MM.1S (cell line): ENCODE results near the gene HABP4.

ENCODE experiments used
- EZH2 ChIP-seq: fragments of 300-600 bp; sonication (generic); optimal IDR thresholded peaks from 2 replicates; pipeline ENCODE3; 2017; ENCODE audit warnings: low read depth, mild to moderate bottlenecking, antibody characterized with exemption, low read length, mixed read lengths
- TF ChIP-seq, protein P1 (sequence below): fragments of 300-600 bp; sonication (generic); IDR thresholded peaks from 2 replicates; pipeline ENCODE4 v1.5.1; 2016; ENCODE audit warnings: antibody characterized with exemption, low read length, mixed read lengths

- TF ChIP-seq, protein P1, sequence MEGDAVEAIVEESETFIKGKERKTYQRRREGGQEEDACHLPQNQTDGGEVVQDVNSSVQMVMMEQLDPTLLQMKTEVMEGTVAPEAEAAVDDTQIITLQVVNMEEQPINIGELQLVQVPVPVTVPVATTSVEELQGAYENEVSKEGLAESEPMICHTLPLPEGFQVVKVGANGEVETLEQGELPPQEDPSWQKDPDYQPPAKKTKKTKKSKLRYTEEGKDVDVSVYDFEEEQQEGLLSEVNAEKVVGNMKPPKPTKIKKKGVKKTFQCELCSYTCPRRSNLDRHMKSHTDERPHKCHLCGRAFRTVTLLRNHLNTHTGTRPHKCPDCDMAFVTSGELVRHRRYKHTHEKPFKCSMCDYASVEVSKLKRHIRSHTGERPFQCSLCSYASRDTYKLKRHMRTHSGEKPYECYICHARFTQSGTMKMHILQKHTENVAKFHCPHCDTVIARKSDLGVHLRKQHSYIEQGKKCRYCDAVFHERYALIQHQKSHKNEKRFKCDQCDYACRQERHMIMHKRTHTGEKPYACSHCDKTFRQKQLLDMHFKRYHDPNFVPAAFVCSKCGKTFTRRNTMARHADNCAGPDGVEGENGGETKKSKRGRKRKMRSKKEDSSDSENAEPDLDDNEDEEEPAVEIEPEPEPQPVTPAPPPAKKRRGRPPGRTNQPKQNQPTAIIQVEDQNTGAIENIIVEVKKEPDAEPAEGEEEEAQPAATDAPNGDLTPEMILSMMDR, result no peak
- no peak for TF ChIP-seq EZH2
Measured at GRCh38 chr9:96436456-96437126, 13.4 kb upstream of the HABP4 start.
